ENCODE results near the gene RPRM. TPM values are rescaled to one million over a fixed set of nuclear protein-coding genes. Genes with fewer than 3 reads are reported as not detected.

The RPRM gene
- total RNA-seq, 4 donors from 2014 or later: 1.0 to 54.1 (median 34.8) TPM; not detected in 1

DNA sequence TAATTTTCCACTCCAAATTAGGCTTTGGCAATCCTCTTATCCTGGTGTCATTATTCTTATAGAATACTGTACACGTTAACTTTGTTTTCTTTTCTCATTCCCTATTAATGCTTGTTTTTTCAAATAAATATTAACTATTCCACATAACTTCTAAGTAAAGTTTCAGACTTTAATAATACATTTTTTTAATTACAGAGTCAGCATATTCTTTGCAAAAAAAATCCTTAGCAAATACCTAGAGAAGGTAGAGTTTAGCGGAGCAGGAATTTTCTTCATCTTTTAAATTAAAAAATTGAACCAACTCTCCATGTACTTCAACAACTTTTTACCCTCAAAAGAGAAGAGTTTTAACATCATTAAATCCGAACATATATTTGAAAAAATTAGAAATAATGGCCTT is 45.2 kb downstream of the RPRM start:
- Histone ChIP-seq H3K4me1 (no peaks in the 10 kb centered on the region), H3K4me3 (no peak overlapping the region), H3K9me3 (no peaks in the 10 kb centered on the region), H3K36me3 (no peaks in the 10 kb centered on the region), H3K27ac (no peak overlapping the region), H3K27me3 (no peaks in the 10 kb centered on the region)
- DNase-seq: no peak
- intact Hi-C loops (cut with DNase I; ENCODE audit: low total_unique reads): no loop called here
- TF ChIP-seq, protein P1, sequence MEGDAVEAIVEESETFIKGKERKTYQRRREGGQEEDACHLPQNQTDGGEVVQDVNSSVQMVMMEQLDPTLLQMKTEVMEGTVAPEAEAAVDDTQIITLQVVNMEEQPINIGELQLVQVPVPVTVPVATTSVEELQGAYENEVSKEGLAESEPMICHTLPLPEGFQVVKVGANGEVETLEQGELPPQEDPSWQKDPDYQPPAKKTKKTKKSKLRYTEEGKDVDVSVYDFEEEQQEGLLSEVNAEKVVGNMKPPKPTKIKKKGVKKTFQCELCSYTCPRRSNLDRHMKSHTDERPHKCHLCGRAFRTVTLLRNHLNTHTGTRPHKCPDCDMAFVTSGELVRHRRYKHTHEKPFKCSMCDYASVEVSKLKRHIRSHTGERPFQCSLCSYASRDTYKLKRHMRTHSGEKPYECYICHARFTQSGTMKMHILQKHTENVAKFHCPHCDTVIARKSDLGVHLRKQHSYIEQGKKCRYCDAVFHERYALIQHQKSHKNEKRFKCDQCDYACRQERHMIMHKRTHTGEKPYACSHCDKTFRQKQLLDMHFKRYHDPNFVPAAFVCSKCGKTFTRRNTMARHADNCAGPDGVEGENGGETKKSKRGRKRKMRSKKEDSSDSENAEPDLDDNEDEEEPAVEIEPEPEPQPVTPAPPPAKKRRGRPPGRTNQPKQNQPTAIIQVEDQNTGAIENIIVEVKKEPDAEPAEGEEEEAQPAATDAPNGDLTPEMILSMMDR (IDR thresholded peaks at IDR 0.05): no peak
- no peak for TF ChIP-seq POLR2A (IDR thresholded peaks at IDR 0.05)

DNA sequence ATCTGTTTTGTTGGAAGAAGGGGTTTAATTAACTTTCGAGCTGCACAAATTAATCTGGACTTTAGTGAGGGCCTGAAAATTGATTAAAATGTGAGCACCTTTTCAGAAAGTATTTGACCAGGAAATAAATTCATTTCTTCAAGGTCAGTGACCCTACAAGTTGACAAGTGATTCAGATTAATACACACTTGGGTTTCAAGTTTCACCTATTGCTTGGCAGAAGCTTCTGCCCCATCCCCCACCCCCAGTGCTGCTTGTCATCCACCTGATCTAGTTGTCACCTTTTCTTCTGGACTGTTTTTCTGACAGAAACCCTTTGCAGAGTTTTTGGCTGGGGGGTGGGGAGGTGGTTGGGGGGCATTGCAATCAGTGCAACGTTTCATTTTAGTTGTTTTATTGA is 46.2 kb downstream of the RPRM start:
- no peak for TF ChIP-seq POLR2A (IDR thresholded peaks at IDR 0.05)
- TF ChIP-seq, protein P1 (IDR thresholded peaks at IDR 0.05): no peak
- H3K4me1 ChIP-seq: no peaks in the 10 kb centered on the region
- no peak overlapping the region for H3K4me3 ChIP-seq
- H3K27ac ChIP-seq: no peak overlapping the region
- no peaks in the 10 kb centered on the region for H3K36me3 ChIP-seq
- intact Hi-C loops (cut with DNase I; ENCODE audit: low total_unique reads): no loop called here
- no peaks in the 10 kb centered on the region for H3K27me3 ChIP-seq
- H3K9me3 ChIP-seq: no peaks in the 10 kb centered on the region
- no peak for DNase-seq

DNA sequence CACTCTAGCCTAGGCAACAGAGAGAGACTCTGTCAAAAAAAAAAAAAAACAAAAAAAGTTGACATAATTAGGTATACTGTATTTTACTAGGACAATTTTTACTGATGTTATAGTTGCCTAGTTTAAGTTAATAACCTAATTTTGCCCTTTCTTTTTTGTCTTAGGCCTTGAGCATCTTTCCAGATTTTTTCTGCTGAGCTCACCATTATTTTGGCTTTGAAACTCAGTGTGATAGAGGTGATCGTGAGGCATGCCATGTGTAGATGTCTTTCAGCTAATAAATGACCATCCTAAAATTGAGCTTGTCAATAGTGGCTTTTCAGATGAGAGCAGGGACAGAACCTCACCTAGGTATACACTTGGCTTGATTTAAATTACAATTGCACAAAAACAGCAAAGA is 47.4 kb downstream of the RPRM start:
- H3K4me1 ChIP-seq: no peaks in the 10 kb centered on the region
- TF ChIP-seq, protein P1 (IDR thresholded peaks at IDR 0.05): no peak
- no peak for TF ChIP-seq POLR2A (IDR thresholded peaks at IDR 0.05)
- intact Hi-C loops (cut with DNase I; ENCODE audit: low total_unique reads): no loop called here
- H3K27ac ChIP-seq: no peak overlapping the region
- H3K4me3 ChIP-seq: no peak overlapping the region
- H3K9me3 ChIP-seq: no peaks in the 10 kb centered on the region
- no peak for DNase-seq
- H3K36me3 ChIP-seq: no peaks in the 10 kb centered on the region
- H3K27me3 ChIP-seq: no peaks in the 10 kb centered on the region

Small RNA genes lying within 50 kb of the gene (small RNA-seq; reads per million reads assigned to genes)
- not detected for gene RF00275

Data from uterus (tissue), 4 donors.